D341Med (cell line): Measurements from ENCODE around the gene MKX.

Experiments used
- DNase-seq: peaks from one replicate; pipeline ENCODE4 v3.0.0; 2012; ENCODE audit warnings: low spot score

MKX gene

GRCh38 chr10:27646604-27647175 is 98.9 kb downstream of the MKX start:
- no peak for DNase-seq

DNA sequence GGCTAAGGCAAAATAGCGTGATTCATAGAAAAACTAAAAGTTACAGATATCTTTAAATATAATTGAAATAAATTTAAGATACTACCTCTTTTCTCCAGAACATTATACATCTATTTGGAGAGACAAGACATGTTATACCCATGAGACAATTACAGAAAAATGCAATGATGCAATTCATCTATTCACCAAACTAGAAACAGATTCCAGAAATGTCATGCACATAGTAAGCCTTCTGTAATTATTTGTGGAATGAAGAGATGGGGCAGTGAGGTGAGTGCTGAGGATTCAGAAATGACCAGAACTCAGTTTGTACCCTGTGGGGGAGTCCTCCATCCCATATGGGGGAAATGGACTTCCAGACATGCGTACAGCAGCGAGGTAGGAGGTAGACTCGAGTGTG is 99.4 kb downstream of the MKX start:
- no peak for DNase-seq

DNA sequence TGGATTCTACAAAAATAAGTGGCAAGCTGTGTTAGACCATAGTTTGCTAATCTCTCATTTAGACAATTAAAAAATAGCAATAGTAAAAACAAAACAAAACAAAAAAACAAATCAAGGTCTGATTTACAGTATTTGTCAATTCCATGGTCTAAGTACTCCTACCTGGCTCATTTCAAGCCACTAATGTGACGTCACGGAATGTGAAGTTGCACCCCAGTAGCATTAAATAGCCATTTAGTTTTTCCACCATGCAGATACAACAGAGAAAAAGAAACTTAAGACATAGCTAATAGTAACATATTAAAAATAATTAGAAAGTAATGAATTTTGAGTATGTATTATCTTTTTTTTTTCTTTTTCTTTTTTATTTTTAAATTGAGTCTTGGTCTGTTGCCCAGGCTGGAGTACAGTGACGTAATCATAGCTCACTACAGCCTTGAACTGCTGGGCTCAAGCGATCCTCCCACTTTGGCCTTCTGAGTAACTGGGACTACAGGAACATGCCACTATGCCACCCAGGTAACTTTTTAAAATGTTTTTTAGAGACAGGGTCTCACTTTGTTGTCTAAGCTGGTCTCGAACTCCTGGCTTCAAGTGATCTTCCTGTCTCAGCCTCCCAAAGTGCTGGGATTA is 101.2 kb downstream of the MKX start:
- DNase-seq: no peak

GRCh38 chr10:27643301-27643700 is 102.3 kb downstream of the MKX start:
- DNase-seq: no peak

- no peak for DNase-seq
Observed at GRCh38 chr10:27642023-27642589, 103.5 kb downstream of the MKX start.

GRCh38 chr10:27638071-27638750 is 107.4 kb downstream of the MKX start:
- no peak for DNase-seq

GRCh38 chr10:27637601-27638000 is 108.0 kb downstream of the MKX start:
- DNase-seq: no peak

- no peak for DNase-seq
Observed at GRCh38 chr10:27636816-27637215, 108.8 kb downstream of the MKX start.

- no peak for DNase-seq
Observed at GRCh38 chr10:27635699-27636270, 109.8 kb downstream of the MKX start.

DNA sequence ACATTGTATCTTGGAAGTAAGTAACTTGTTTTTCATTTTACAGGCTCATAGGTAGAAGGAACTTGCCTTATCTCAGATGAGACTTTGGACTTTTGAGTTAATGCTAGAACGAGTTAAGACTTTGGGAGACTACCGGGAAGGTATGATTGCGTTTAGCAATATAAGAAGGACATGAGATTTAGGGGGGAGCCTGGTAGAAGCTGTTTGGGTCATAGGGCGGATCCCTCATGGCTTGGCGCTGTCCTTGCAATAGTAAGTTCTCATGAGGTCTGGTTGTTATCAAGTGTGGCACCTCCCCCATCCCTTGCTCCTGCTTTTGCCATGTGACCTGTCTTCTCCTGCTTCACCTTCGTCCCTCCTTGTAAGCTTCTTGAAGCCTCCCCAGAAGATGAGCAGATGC is 110.3 kb downstream of the MKX start:
- no peak for DNase-seq

DNA sequence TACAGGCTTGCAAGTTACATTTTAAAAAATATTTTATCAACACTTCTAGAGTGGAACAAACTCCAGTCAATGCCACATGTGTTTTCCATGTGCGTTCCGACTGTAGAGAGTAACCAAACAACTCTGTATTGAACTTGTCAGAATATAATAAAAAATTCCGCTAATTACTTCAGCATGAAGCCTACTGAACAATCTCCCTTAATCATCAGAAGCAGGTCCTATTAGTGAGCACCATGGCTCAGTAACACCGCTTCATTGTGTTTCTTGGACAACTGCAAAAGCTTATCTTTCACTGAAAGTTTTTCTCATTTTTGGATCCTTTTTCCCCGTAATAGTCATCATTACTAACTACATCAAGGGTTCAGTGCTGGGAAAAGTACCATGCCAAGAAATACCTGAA is 117.0 kb downstream of the MKX start:
- DNase-seq: no peak

GRCh38 chr10:27626890-27627289 is 118.7 kb downstream of the MKX start:
- no peak for DNase-seq

DNA sequence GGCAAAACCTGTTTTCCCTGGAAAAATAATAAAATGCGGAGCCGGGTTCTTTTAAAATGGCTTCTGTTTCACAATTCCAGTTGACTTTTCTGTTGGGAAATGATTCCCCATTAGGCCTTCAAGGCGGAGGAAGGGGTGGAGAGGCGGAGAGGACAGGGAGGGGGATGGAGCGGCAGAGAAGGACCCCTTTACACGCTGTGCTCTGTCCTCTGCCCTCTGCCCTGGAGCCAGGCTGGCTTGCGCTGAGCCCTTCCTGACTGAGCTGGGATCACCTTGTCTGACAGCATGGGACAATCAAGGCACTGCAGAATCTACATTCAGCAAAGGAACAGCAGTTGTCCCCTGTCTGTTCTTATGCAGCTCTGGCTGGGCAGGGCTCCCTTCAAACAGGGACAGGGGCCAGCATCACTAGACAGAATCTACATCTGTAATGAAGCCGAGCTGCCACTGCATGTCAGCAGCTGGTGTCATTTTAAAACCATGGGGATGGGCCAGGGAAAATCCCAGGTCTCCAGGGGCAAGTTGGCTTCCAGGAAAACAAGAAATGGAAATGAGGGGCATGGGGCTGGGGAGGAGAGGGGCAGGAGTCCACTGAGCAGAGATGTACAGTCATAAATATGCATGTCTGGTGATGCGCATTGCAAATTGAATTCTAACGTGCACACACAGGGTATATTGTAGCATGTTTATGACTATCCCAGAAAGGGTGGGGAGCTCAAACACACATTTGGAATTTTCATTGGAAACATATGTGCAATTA is 120.0 kb downstream of the MKX start:
- no peak for DNase-seq

DNA sequence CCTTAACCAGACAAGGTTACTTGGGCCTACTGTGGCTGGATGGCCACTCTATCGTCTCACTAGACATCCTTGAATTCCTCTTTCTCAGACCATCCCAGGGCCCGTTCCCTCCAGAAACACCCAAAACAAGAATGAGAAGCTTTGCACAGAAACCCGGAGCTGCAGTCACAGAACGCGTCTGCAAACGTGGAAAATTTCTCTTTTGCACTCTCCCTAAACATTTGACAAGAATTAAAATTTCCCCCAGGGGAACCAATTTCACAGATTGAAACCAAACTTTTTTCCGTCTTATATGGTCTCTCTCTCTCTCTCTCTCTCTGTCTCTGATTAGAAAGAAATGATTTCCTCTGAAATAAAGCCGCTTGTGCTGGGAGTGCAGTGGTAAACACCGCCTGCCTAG is 120.7 kb downstream of the MKX start:
- no peak for DNase-seq
